Immature natural killer cell (primary cell): ENCODE results near the gene PRKN. TPM values are rescaled to one million over a fixed set of nuclear protein-coding genes. Genes with fewer than 3 reads are reported as not detected.

ENCODE experiments used
- DNase-seq, 3 donors: peaks; one replicate each; pipeline ENCODE4 v3.0.0; 2022; ENCODE audit warnings: mixed read lengths in 1 of 3
- H3K27ac Mint-ChIP-seq, 6 donors: one replicate each; pipeline ENCODE4 v1.8.0; 2020; ENCODE audit warnings: mixed read lengths in 6 of 6, mild to moderate bottlenecking in 5 of 6, inconsistent platforms in 4 of 6, moderate library complexity in 3 of 6
- H3K27me3 Mint-ChIP-seq, 3 donors: one replicate each; pipeline ENCODE4 v1.8.0; 2020 to 2021; ENCODE audit warnings: low read depth in 3 of 3, mild to moderate bottlenecking in 3 of 3, mixed read lengths in 3 of 3, moderate library complexity in 3 of 3, inconsistent platforms in 1 of 3
- H3K36me3 Mint-ChIP-seq, 3 donors: one replicate each; pipeline ENCODE4 v1.8.0; 2020; ENCODE audit warnings: mixed read lengths in 3 of 3, inconsistent platforms in 2 of 3, mild to moderate bottlenecking in 2 of 3
- H3K4me1 Mint-ChIP-seq, 2 donors: one replicate each; pipeline ENCODE4 v1.8.0; 2020; ENCODE audit warnings: inconsistent platforms in 2 of 2, mild to moderate bottlenecking in 2 of 2, mixed read lengths in 2 of 2, moderate library complexity in 1 of 2
- H3K4me3 Mint-ChIP-seq, 5 donors: one replicate each; pipeline ENCODE4 v1.8.0; 2020; ENCODE audit warnings: mild to moderate bottlenecking in 5 of 5, mixed read lengths in 5 of 5, inconsistent platforms in 3 of 5, moderate library complexity in 3 of 5
- H3K9me3 Mint-ChIP-seq, 6 donors: one replicate each; pipeline ENCODE4 v1.8.0; 2020; ENCODE audit warnings: mild to moderate bottlenecking in 6 of 6, mixed read lengths in 6 of 6, inconsistent platforms in 4 of 6, moderate library complexity in 3 of 6
- polyA plus RNA-seq, 3 donors: library from polyadenylated mRNA; unstranded; fragments of 300-500 nt; fragmentation: Illumina TruSeq; gene quantifications; one replicate each; pipeline ENCODE4 v1.2.3, GENCODE V29; 2021

The PRKN gene
- polyA plus RNA-seq, 3 donors from 2014 or later = 0.37 to 6.4 (median 2.8) TPM

DNA sequence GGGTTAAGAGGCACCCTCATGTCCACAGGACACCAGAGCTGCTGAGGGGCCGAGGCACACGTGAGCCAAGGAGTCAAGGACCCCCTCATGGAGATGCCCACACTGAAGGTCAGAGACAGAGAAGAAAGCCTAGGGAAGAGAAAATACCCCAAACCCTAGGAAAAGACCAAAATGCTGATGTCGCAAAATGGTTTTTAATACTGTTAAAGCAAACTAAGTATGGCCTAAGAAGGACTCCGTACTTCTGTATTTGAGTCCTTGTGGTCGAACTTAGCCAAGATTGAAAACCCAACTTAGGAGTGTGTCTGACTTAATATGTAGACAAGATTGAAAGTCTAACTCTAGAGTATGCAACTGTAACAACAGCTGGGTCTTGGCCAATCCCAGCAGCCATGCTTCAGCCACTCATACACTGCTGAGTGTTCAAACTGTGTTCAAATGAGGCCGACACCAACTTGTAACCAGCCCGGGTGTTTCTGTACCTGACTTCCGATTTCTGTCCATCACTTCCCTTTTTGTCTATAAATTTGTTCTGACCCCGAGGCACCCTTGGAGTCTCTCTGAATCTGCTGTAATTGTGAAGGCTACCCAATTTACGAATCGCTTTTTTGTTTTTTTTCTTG is 1361.2 kb downstream of the PRKN start:
- H3K27ac Mint-ChIP-seq = peak overlapping the region in 1 of 6 donors; percentile 75
- no peak overlapping the region for H3K4me3 Mint-ChIP-seq
- H3K36me3 Mint-ChIP-seq = peaks cover 0 to 5% (median 5%) of the 10 kb centered on the region in 3 donors
- no peaks in the 10 kb centered on the region for H3K4me1 Mint-ChIP-seq
- peaks cover 0 to 4% (median 0%) of the 10 kb centered on the region in 3 donors for H3K27me3 Mint-ChIP-seq
- no peak for DNase-seq
- H3K9me3 Mint-ChIP-seq = peaks cover 0 to 14% (median 5%) of the 10 kb centered on the region in 6 donors

GRCh38 chr6:161365633-161366032 is 1361.9 kb downstream of the PRKN start:
- H3K27me3 Mint-ChIP-seq = peaks cover 0 to 4% (median 0%) of the 10 kb centered on the region in 3 donors
- no peak overlapping the region for H3K27ac Mint-ChIP-seq
- peaks cover 0 to 16% (median 5%) of the 10 kb centered on the region in 6 donors for H3K9me3 Mint-ChIP-seq
- no peaks in the 10 kb centered on the region for H3K4me1 Mint-ChIP-seq
- peaks cover 0 to 5% (median 5%) of the 10 kb centered on the region in 3 donors for H3K36me3 Mint-ChIP-seq
- no peak overlapping the region for H3K4me3 Mint-ChIP-seq
- no peak for DNase-seq

- no peak for DNase-seq
- H3K27ac Mint-ChIP-seq = no peak overlapping the region
- H3K4me3 Mint-ChIP-seq = no peak overlapping the region
- peaks cover 0 to 16% (median 5%) of the 10 kb centered on the region in 6 donors for H3K9me3 Mint-ChIP-seq
- H3K36me3 Mint-ChIP-seq = peaks cover 0 to 5% (median 5%) of the 10 kb centered on the region in 3 donors
- H3K27me3 Mint-ChIP-seq = peaks cover 0 to 7% (median 2%) of the 10 kb centered on the region in 3 donors
- no peaks in the 10 kb centered on the region for H3K4me1 Mint-ChIP-seq
Observed at GRCh38 chr6:161363286-161363685, 1364.3 kb downstream of the PRKN start.

DNA sequence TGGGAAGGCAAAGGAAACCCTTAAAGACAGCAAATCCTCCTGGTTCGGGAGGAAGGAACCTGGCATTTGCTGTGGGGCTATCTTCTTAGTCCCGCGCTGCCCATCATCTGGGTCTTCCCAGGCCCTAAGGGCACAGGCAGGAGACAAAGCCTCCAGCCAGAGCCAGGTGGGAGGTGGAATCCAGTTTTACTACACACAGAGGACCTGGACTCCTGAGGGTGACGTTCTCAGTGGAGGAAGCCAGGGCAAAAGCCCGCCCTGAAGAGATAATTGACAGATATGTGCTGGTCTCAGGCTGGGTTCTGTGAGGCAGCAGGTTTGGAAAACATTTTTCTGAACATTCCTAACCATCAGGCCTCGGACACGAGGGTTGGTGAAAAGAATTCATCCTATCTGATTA is 1365.3 kb downstream of the PRKN start:
- no peak for DNase-seq
- H3K36me3 Mint-ChIP-seq = peaks cover 0 to 5% (median 5%) of the 10 kb centered on the region in 3 donors
- peaks cover 6 to 8% of the 10 kb centered on the region in 2 donors for H3K4me1 Mint-ChIP-seq
- H3K27ac Mint-ChIP-seq = no peak overlapping the region
- peaks cover 0 to 10% (median 2%) of the 10 kb centered on the region in 3 donors for H3K27me3 Mint-ChIP-seq
- peaks cover 0 to 16% (median 5%) of the 10 kb centered on the region in 6 donors for H3K9me3 Mint-ChIP-seq
- no peak overlapping the region for H3K4me3 Mint-ChIP-seq

GRCh38 chr6:161361529-161361928 is 1366.0 kb downstream of the PRKN start:
- Mint-ChIP-seq H3K36me3 (peaks cover 0 to 5% (median 5%) of the 10 kb centered on the region in 3 donors), H3K4me3 (no peak overlapping the region), H3K9me3 (peaks cover 0 to 16% (median 5%) of the 10 kb centered on the region in 6 donors), H3K27me3 (peaks cover 0 to 10% (median 5%) of the 10 kb centered on the region in 3 donors), H3K4me1 (peaks cover 13 to 15% of the 10 kb centered on the region in 2 donors), H3K27ac (no peak overlapping the region)
- no peak for DNase-seq

DNA sequence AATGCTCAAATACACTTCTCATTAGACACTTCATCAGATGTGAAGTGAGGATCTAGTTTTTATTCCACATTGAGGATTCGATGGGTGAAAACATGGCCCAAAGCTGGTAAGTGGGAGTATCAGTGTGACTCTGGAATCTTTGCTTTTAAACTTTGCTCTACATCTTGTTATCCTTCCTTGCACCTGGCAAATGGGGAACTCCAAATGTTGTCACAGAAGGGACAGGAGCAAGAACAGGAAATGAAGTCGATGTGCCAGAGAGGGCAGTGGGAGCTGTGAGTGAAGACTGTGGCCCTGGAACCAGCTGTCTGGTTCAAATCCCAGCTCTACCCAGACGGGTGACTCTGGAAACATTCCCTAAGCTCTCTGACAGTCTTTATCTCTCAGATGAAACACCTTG is 1367.0 kb downstream of the PRKN start:
- H3K27ac Mint-ChIP-seq = no peak overlapping the region
- peaks cover 22 to 25% of the 10 kb centered on the region in 2 donors for H3K4me1 Mint-ChIP-seq
- H3K36me3 Mint-ChIP-seq = peaks cover 0 to 5% (median 5%) of the 10 kb centered on the region in 3 donors
- H3K4me3 Mint-ChIP-seq = no peak overlapping the region
- peaks cover 0 to 12% (median 5%) of the 10 kb centered on the region in 3 donors for H3K27me3 Mint-ChIP-seq
- H3K9me3 Mint-ChIP-seq = peaks cover 0 to 16% (median 5%) of the 10 kb centered on the region in 6 donors
- DNase-seq = no peak

DNA sequence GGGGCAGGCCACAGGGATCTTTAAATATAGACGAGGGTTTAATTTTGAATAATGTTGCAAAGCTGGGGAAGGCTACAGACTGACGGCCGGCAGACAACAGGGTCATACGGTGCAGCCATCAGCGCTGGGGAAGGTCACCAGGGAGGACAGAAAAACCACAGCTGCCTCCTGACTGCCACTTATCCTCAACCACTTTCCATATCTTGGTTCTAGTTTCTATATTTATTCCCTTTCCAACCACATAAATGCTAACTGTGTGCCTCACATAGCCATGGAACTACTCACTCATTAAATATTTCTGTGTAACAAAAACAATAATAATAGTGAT is 1368.0 kb downstream of the PRKN start:
- Mint-ChIP-seq H3K27ac (peak overlapping the region in 1 of 6 donors; percentile 10), H3K36me3 (peaks cover 0 to 5% (median 5%) of the 10 kb centered on the region in 3 donors), H3K9me3 (peaks cover 0 to 16% (median 5%) of the 10 kb centered on the region in 6 donors), H3K4me3 (no peak overlapping the region), H3K4me1 (peaks cover 23 to 26% of the 10 kb centered on the region in 2 donors), H3K27me3 (peaks cover 0 to 12% (median 5%) of the 10 kb centered on the region in 3 donors)
- no peak for DNase-seq

DNA sequence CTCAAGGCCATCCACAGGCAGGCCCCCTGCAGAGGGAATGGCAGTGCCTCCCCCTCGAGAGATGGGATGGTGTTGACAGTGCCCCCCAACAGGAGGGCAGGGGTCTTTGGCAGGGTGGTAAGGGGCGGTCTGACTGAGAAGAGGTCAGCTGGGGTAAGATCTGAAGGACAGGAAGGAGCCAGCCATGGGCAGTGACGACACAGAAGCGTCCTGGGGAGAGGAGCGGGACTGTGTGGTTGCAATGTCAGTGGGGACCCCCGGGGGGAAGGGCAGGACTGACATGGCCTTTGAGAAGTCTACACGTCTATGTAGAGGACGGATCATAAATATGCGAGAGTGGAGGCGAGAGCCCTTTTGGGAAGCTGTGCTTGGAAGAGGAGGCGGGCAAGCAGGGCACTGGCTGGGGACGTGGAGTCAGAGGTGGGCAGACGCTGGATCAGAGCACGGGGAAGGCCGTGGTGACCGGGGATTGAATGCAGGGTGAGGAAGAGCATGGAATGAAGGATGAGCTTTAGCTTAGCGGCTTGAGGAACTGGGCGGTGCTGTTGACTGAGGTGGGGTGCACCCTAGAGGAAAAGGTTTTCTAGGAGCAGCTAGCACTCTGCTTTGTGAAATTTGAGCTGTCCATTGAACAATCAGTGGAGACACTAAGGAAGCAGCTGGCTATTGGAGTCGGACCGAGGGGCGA is 1371.3 kb downstream of the PRKN start:
- Mint-ChIP-seq H3K27ac (peak overlapping the region; percentile 29 to 85 (median 67)), H3K4me3 (peak overlapping the region; percentile 33 to 71 (median 65)), H3K27me3 (peaks cover 0 to 8% (median 7%) of the 10 kb centered on the region in 3 donors), H3K9me3 (peaks cover 0 to 2% (median 0%) of the 10 kb centered on the region in 6 donors), H3K36me3 (no peaks in the 10 kb centered on the region), H3K4me1 (peaks cover 23 to 26% of the 10 kb centered on the region in 2 donors)
- no peak for DNase-seq

GRCh38 chr6:161355696-161356095 is 1371.9 kb downstream of the PRKN start:
- Mint-ChIP-seq H3K36me3 (no peaks in the 10 kb centered on the region), H3K4me3 (no peak overlapping the region), H3K27me3 (peaks cover 0 to 8% (median 7%) of the 10 kb centered on the region in 3 donors), H3K4me1 (peaks cover 23 to 26% of the 10 kb centered on the region in 2 donors), H3K9me3 (no peaks in the 10 kb centered on the region), H3K27ac (peak overlapping the region in 3 of 6 donors; percentile 32 to 77 (median 56))
- no peak for DNase-seq

- H3K27ac Mint-ChIP-seq = peak overlapping the region in 3 of 6 donors; percentile 16 to 33 (median 27)
- H3K4me3 Mint-ChIP-seq = no peak overlapping the region
- peaks cover 0 to 7% (median 6%) of the 10 kb centered on the region in 3 donors for H3K27me3 Mint-ChIP-seq
- no peaks in the 10 kb centered on the region for H3K36me3 Mint-ChIP-seq
- DNase-seq = no peak
- H3K9me3 Mint-ChIP-seq = no peaks in the 10 kb centered on the region
- H3K4me1 Mint-ChIP-seq = peaks cover 23 to 26% of the 10 kb centered on the region in 2 donors
Observed at GRCh38 chr6:161354956-161355355, 1372.6 kb downstream of the PRKN start.

- no peak for DNase-seq
- Mint-ChIP-seq H3K9me3 (no peaks in the 10 kb centered on the region), H3K36me3 (no peaks in the 10 kb centered on the region), H3K4me3 (no peak overlapping the region), H3K27ac (peak overlapping the region in 2 of 6 donors; percentile 16 to 33), H3K4me1 (peaks cover 23 to 26% of the 10 kb centered on the region in 2 donors), H3K27me3 (peaks cover 0 to 7% (median 5%) of the 10 kb centered on the region in 3 donors)
Observed at GRCh38 chr6:161354276-161354840, 1373.2 kb downstream of the PRKN start.

DNA sequence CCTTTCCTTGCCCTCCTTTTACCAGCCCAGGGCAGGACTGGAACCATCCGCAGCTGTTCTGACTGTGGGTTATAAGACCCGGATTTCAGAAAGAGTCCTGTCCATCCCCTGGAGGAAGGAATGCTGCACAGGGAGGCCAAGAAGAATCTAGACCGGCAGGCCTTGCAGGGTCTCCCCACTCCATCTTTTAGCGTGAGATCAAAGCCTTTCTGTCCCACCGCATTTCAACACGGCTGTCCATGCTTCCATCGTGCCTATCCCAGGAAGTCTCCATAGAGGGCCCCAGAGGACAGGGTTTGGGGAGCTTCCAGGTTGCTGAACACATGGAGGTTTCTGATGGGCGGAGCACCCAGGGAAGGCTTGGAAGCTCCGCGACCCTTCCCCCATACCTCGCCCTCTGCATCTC is 1374.4 kb downstream of the PRKN start:
- Mint-ChIP-seq H3K4me1 (peaks cover 23 to 26% of the 10 kb centered on the region in 2 donors), H3K36me3 (no peaks in the 10 kb centered on the region), H3K27me3 (peaks cover 0 to 7% (median 5%) of the 10 kb centered on the region in 3 donors), H3K9me3 (no peaks in the 10 kb centered on the region), H3K27ac (no peak overlapping the region), H3K4me3 (no peak overlapping the region)
- DNase-seq = no peak

GRCh38 chr6:161351858-161352257 is 1375.7 kb downstream of the PRKN start:
- no peak for DNase-seq
- H3K36me3 Mint-ChIP-seq = no peaks in the 10 kb centered on the region
- no peak overlapping the region for H3K27ac Mint-ChIP-seq
- no peak overlapping the region for H3K4me3 Mint-ChIP-seq
- H3K4me1 Mint-ChIP-seq = peaks cover 13 to 14% of the 10 kb centered on the region in 2 donors
- no peaks in the 10 kb centered on the region for H3K9me3 Mint-ChIP-seq
- H3K27me3 Mint-ChIP-seq = peaks cover 0 to 6% (median 3%) of the 10 kb centered on the region in 3 donors

DNA sequence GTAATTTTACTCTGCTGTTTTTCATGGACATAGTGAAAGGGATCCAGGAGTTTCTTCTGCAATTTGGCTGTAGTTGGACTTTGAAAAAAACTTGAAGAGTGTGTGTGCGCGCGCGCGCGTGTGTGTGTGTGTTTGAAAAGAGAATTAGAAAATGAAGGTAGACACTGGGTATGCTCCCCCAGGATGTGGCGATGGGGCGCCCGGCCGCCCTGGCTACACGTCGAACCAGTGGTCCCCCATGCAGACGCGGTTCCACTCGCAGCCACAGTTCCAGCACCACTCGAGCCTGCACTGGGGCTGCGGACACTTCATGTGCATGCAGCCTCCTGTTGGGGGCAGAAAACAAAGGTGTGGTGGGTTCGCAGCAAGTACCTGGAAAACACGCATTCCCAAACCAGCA is 1377.7 kb downstream of the PRKN start:
- Mint-ChIP-seq H3K4me3 (no peak overlapping the region), H3K4me1 (no peaks in the 10 kb centered on the region), H3K27me3 (peaks cover 0 to 3% (median 2%) of the 10 kb centered on the region in 3 donors), H3K27ac (peak overlapping the region in 1 of 6 donors; percentile 6), H3K36me3 (no peaks in the 10 kb centered on the region), H3K9me3 (no peaks in the 10 kb centered on the region)
- DNase-seq = no peak
